H1 (cell line): Measurements from ENCODE around the gene RASGEF1C. TPM values are rescaled to one million over a fixed set of nuclear protein-coding genes. Genes with fewer than 3 reads are reported as not detected.

Experiments
- CTCF ChIA-PET: fragments of 300-600 bp; sonication (Branson Sonifier 250); formaldehyde crosslinking; loops from one replicate; lab custom pipeline; 2021; ENCODE audit not compliant: partially characterized antibody; lab: Charles Lee
- POLR2A ChIA-PET: fragments of 300-600 bp; sonication (Branson Sonifier 250); formaldehyde crosslinking; loops from one replicate; lab custom pipeline; 2021; ENCODE audit warnings: inconsistent platforms; ENCODE audit not compliant: partially characterized antibody; lab: Charles Lee
- DNase-seq, 2 experiments: peaks; one replicate each; pipeline versions ENCODE4 v3.0.0 to v3.0.0-alpha.2; 2010 to 2022; ENCODE audit warnings: low spot score in 2 of 2, low read depth in 1 of 2, mixed read lengths in 1 of 2
- FAIRE-seq: peaks from 2 replicates; lab custom pipeline; 2011; peaks lifted over from hg19 to GRCh38; lab: Jason Lieb, UNC
- H2AFZ ChIP-seq: 2 replicates; pipeline ENCODE4 v1.8.1; 2012; ENCODE audit warnings: low read length, inconsistent platforms
- H2AK5ac ChIP-seq: 2 replicates; pipeline ENCODE4 v1.6.1; 2013; ENCODE audit warnings: low read depth, low read length
- H2BK120ac ChIP-seq: replicated peaks from 2 replicates; pipeline ENCODE3; 2013; ENCODE audit warnings: low read depth, low read length, inconsistent platforms
- H2BK12ac ChIP-seq: 2 replicates; pipeline ENCODE4 v1.6.1; 2013; ENCODE audit warnings: low read depth, low read length
- H2BK15ac ChIP-seq: 2 replicates; pipeline ENCODE4 v1.6.1; 2013; ENCODE audit warnings: low read length
- H2BK20ac ChIP-seq: 2 replicates; pipeline ENCODE4 v1.6.1; 2013; ENCODE audit warnings: low read length
- H2BK5ac ChIP-seq: 2 replicates; pipeline ENCODE4 v1.6.1; 2013; ENCODE audit warnings: low read depth, low read length
- H3K14ac ChIP-seq: 2 replicates; pipeline ENCODE4 v1.6.1; 2013; ENCODE audit warnings: inconsistent platforms; ENCODE audit not compliant: insufficient read length
- H3K18ac ChIP-seq: 2 replicates; pipeline ENCODE4 v1.6.1; 2013; ENCODE audit warnings: low read length; ENCODE audit errors: extremely low read depth
- H3K23ac ChIP-seq: 2 replicates; pipeline ENCODE4 v1.6.1; 2013; ENCODE audit warnings: inconsistent platforms; ENCODE audit not compliant: insufficient read length
- H3K23me2 ChIP-seq: 2 replicates; pipeline ENCODE4 v1.6.1; 2013; ENCODE audit warnings: low read depth, low read length
- H3K27ac ChIP-seq: 2 replicates; pipeline ENCODE4 v1.6.1; 2011; ENCODE audit warnings: low read depth, low read length, inconsistent platforms
- H3K27me3 ChIP-seq, 4 experiments: replicated peaks in 1 of 4; 1 replicate in 1 of 4; 2 replicates in 3 of 4; pipeline versions ENCODE4 v1.6.1 to v1.8.1; 2011 to 2013; ENCODE audit warnings: low read length in 3 of 4, mild to moderate bottlenecking in 3 of 4, inconsistent platforms in 2 of 4, mixed read lengths in 2 of 4, moderate library complexity in 1 of 4; ENCODE audit not compliant: control insufficient read depth in 3 of 4, insufficient read depth in 3 of 4; ENCODE audit errors: extremely low read depth in 1 of 4
- H3K36me3 ChIP-seq, 4 experiments: 2 replicates each; pipeline versions ENCODE4 v1.6.1 to v1.8.1; 2011 to 2013; ENCODE audit warnings: mild to moderate bottlenecking in 4 of 4, low read length in 3 of 4, moderate library complexity in 2 of 4, control low read depth in 1 of 4, inconsistent platforms in 1 of 4; ENCODE audit not compliant: insufficient read depth in 4 of 4, control insufficient read depth in 2 of 4
- H3K4ac ChIP-seq: replicated peaks from 2 replicates; pipeline ENCODE3; 2013; ENCODE audit warnings: low read length, low read depth, mixed read lengths, inconsistent platforms; ENCODE audit not compliant: insufficient read length
- H3K4me1 ChIP-seq, 4 experiments: replicated peaks in 1 of 4; 1 replicate in 1 of 4; 2 replicates in 3 of 4; pipeline versions ENCODE4 v1.6.1 to v1.8.1; 2011 to 2013; ENCODE audit warnings: low read length in 3 of 4, inconsistent platforms in 2 of 4, mixed read lengths in 1 of 4; ENCODE audit not compliant: insufficient read depth in 4 of 4, control insufficient read depth in 3 of 4
- H3K4me2 ChIP-seq, 2 experiments: 2 replicates each; pipeline versions ENCODE4 v1.6.1 to v1.8.1; 2011 to 2013; ENCODE audit warnings: low read depth in 2 of 2, low read length in 2 of 2, control low read depth in 1 of 2, inconsistent platforms in 1 of 2, mild to moderate bottlenecking in 1 of 2; ENCODE audit not compliant: insufficient read depth in 1 of 2
- H3K4me3 ChIP-seq, 4 experiments: fragments of 200-600, 300-600 bp in 1 of 4; sonication (generic), shearing (Covaris generic), sonication (Bioruptor Twin) in 1 of 4; 2 replicates each; pipeline versions ENCODE4 v1.5.1 to v1.8.1; 2011 to 2016; ENCODE audit warnings: low read length in 4 of 4, low read depth in 3 of 4, control low read depth in 2 of 4, inconsistent platforms in 2 of 4, mild to moderate bottlenecking in 2 of 4, mixed read lengths in 1 of 4, moderate library complexity in 1 of 4; ENCODE audit not compliant: insufficient read depth in 2 of 4; ENCODE audit errors: extremely low read depth in 1 of 4
- H3K56ac ChIP-seq: replicated peaks from 2 replicates; pipeline ENCODE3; 2013; ENCODE audit warnings: low read depth, mild to moderate bottlenecking, mixed read lengths, low read length, inconsistent platforms; ENCODE audit not compliant: insufficient read length
- H3K79me1 ChIP-seq: 2 replicates; pipeline ENCODE4 v1.6.1; 2013; ENCODE audit warnings: low read depth, low read length, control low read depth
- H3K79me2 ChIP-seq, 2 experiments: 2 replicates each; pipeline versions ENCODE4 v1.6.1 to v1.8.1; 2012 to 2013; ENCODE audit warnings: low read length in 2 of 2, mild to moderate bottlenecking in 2 of 2, inconsistent platforms in 1 of 2; ENCODE audit not compliant: insufficient read depth in 2 of 2, control insufficient read depth in 1 of 2
- H3K9ac ChIP-seq, 4 experiments: replicated peaks in 1 of 4; 1 replicate in 1 of 4; 2 replicates in 3 of 4; pipeline versions ENCODE4 v1.6.1 to v1.8.1; 2011 to 2013; ENCODE audit warnings: low read depth in 3 of 4, low read length in 3 of 4, control low read depth in 2 of 4, mild to moderate bottlenecking in 2 of 4, moderate library complexity in 2 of 4, inconsistent platforms in 1 of 4; ENCODE audit errors: extremely low read depth in 1 of 4
- H3K9me3 ChIP-seq, 2 experiments: 2 replicates each; pipeline versions ENCODE4 v1.6.1 to v1.8.1; 2012 to 2013; ENCODE audit warnings: mild to moderate bottlenecking in 2 of 2, moderate library complexity in 2 of 2, control low read depth in 1 of 2, inconsistent platforms in 1 of 2, low read depth in 1 of 2, low read length in 1 of 2, mixed read lengths in 1 of 2; ENCODE audit not compliant: insufficient read depth in 2 of 2
- H4K20me1 ChIP-seq, 2 experiments: replicated peaks in 1 of 2; 2 replicates each; pipeline versions ENCODE3 to v1.8.1; 2011 to 2013; ENCODE audit warnings: inconsistent platforms in 2 of 2, low read length in 2 of 2, mild to moderate bottlenecking in 1 of 2; ENCODE audit not compliant: insufficient read depth in 2 of 2, control insufficient read depth in 1 of 2
- H4K5ac ChIP-seq: 2 replicates; pipeline ENCODE4 v1.6.1; 2013; ENCODE audit warnings: low read length, low read depth, mixed read lengths, inconsistent platforms; ENCODE audit not compliant: insufficient read length
- H4K8ac ChIP-seq: 2 replicates; pipeline ENCODE4 v1.8.0; 2013; ENCODE audit warnings: mild to moderate bottlenecking, moderate library complexity, low read length, inconsistent platforms; ENCODE audit not compliant: insufficient read depth; ENCODE audit errors: extremely low read depth
- H4K91ac ChIP-seq: replicated peaks from 2 replicates; pipeline ENCODE3; 2013; ENCODE audit warnings: low read length, mixed read lengths, inconsistent platforms; ENCODE audit not compliant: insufficient read length
- ATF2 ChIP-seq: IDR thresholded peaks from 2 replicates; pipeline ENCODE4 v1.6.1; 2012; ENCODE audit warnings: low read length, inconsistent platforms
- BCL11A ChIP-seq, 2 experiments: IDR thresholded peaks; one replicate each; pipeline ENCODE4 v1.6.1; 2011; ENCODE audit warnings: low read depth in 2 of 2, low read length in 2 of 2, mild to moderate bottlenecking in 2 of 2
- BRCA1 ChIP-seq: IDR thresholded peaks from 2 replicates; pipeline ENCODE4 v1.6.1; 2012; ENCODE audit warnings: low read depth, low read length, improper control_type of control experiment
- CBX5 ChIP-seq: fragments of 300-800, 300-1000 bp; sonication (generic); IDR thresholded peaks from 2 replicates; pipeline ENCODE4 v1.7.1; 2016; ENCODE audit warnings: antibody characterized with exemption, low read length, low read depth
- CEBPB ChIP-seq: IDR thresholded peaks from 2 replicates; pipeline ENCODE4 v1.6.1; 2012; ENCODE audit warnings: low read depth, low read length
- JUND ChIP-seq: IDR thresholded peaks from 2 replicates; pipeline ENCODE4 v1.6.1; 2011; ENCODE audit warnings: mild to moderate bottlenecking, improper control_type of control experiment, low read length
- KDM4A ChIP-seq: IDR thresholded peaks from one replicate; pipeline ENCODE4 v1.7.1; 2012; ENCODE audit warnings: low read depth, mild to moderate bottlenecking, moderate library complexity, low read length, inconsistent platforms; ENCODE audit not compliant: severe bottlenecking
- MAFK ChIP-seq: IDR thresholded peaks from 2 replicates; pipeline ENCODE4 v1.6.1; 2012; ENCODE audit warnings: low read depth, mild to moderate bottlenecking, improper control_type of control experiment, low read length
- POLR2A ChIP-seq, 2 experiments: IDR thresholded peaks; 1 replicate in 1 of 2; 2 replicates in 1 of 2; pipeline ENCODE4 v1.6.1; 2011; ENCODE audit warnings: low read depth in 2 of 2, low read length in 2 of 2, mild to moderate bottlenecking in 2 of 2; ENCODE audit errors: control extremely low read depth in 1 of 2
- SIN3A ChIP-seq, 2 experiments: IDR thresholded peaks in 1 of 2; conservative IDR thresholded peaks in 1 of 2; 2 replicates each; pipeline ENCODE4 v1.6.1; 2011 to 2012; ENCODE audit warnings: low read length in 2 of 2, improper control_type of control experiment in 1 of 2, low read depth in 1 of 2, mild to moderate bottlenecking in 1 of 2
- SIX5 ChIP-seq: IDR thresholded peaks from 2 replicates; pipeline ENCODE4 v1.6.1; 2011; ENCODE audit warnings: mild to moderate bottlenecking, low read depth, low read length
- USF2 ChIP-seq: IDR thresholded peaks from 2 replicates; pipeline ENCODE4 v1.6.1; 2011; ENCODE audit warnings: low read length, improper control_type of control experiment
- WGBS, 2 experiments: shearing (Covaris generic) in 1 of 2; methylation state at CpG; one replicate each; pipeline versions ENCODE4 v1.1.6 to v1.1.7; 2013 to 2015; ENCODE audit warnings: low lambda C conversion rate in 2 of 2, mixed read lengths in 2 of 2, inconsistent platforms in 1 of 2, low coverage in 1 of 2, missing lambda C conversion rate in 1 of 2; ENCODE audit not compliant: insufficient replicate concordance in 2 of 2, insufficient coverage in 1 of 2, insufficient read length in 1 of 2; ENCODE audit errors: extremely low coverage in 1 of 2, missing lambda C conversion rate in 1 of 2; 5-methylcytosine and 5-hydroxymethylcytosine counted together
- polyA plus RNA-seq, 7 experiments: library from polyadenylated mRNA; depleted of rRNA in 3 of 7; stranded (reverse) in 5 of 7; unstranded in 2 of 7; fragments of >200 nt in 5 of 7; fragments of 200-250 nt in 2 of 7; gene quantifications; 1 replicate in 5 of 7; 2 replicates in 1 of 7; 4 replicates in 1 of 7; pipeline versions ENCODE4 v1.2.1 to v1.2.3, GENCODE V29; 2011 to 2013; ENCODE audit warnings: missing spikeins in 2 of 7, mixed read lengths in 2 of 7
- total RNA-seq: library from RNA; stranded (reverse); fragmentation: NEBNext Ultra II Directional; extraction: Animal tissue kit (Norgen Biotek cat#: 25700); gene quantifications from 2 replicates; pipeline ENCODE4 v1.2.1, GENCODE V29; 2021

Gene RASGEF1C
- total and polyA plus RNA-seq, 2 of the 8 experiments (the other 6 are each of a cell fraction or from before 2014, with no cell fraction given), result 0.26 to 0.61 TPM

GRCh38 chr5:180216646-180217171 lies 7.7 kb upstream of the RASGEF1C start:
- Histone ChIP-seq H3K27me3 (no peaks in the 10 kb centered on the region; a peak in 1 of 7 replicates), H2AFZ (no peak overlapping the region), H2BK20ac (no peak overlapping the region), H2BK120ac (no peak overlapping the region), H3K23me2 (peaks cover 7% of the 10 kb centered on the region), H2AK5ac (no peak overlapping the region), H2BK15ac (no peak overlapping the region), H3K36me3 (no peaks in the 10 kb centered on the region), H3K14ac (no peak overlapping the region), H3K27ac (no peak overlapping the region), H3K4me2 (no peak overlapping the region), H4K8ac (no peak overlapping the region), H3K56ac (no peak overlapping the region), H2BK12ac (no peak overlapping the region), H3K4me1 (no peaks in the 10 kb centered on the region; a peak in 1 of 7 replicates), H2BK5ac (no peak overlapping the region), H4K91ac (no peak overlapping the region), H3K18ac (no peak overlapping the region), H4K5ac (no peak overlapping the region), H3K9ac (no peak overlapping the region), H3K23ac (no peak overlapping the region), H3K9me3 (peaks cover 8% of the 10 kb centered on the region in 2 experiments), H4K20me1 (peaks cover 0 to 9% of the 10 kb centered on the region in 2 experiments), H3K4me3 (no peak overlapping the region), H3K4ac (no peak overlapping the region), H3K79me1 (no peaks in the 10 kb centered on the region), H3K79me2 (no peaks in the 10 kb centered on the region)
- FAIRE-seq (no peak), DNase-seq (no peak)
- POLR2A ChIA-PET, result interaction anchor here (0.6 kb wide), 1 partner anchor 546 kb away, joined by 3 read pairs; no protein-coding TSS in a partner anchor
- CTCF ChIA-PET, result no interaction called here
- WGBS, 2 experiments, result 95% methylated on average over 15 of the region's 15 CpGs; no CpG with 5 or more reads in 1 of the 2 experiments
- TF ChIP-seq SIX5 (no peak), ATF2 (no peak), CBX5 (no peak), BRCA1 (no peak), USF2 (no peak), KDM4A (no peak), JUND (no peak), MAFK (no peak), POLR2A (IDR thresholded peaks at IDR 0.05; ENCODE audit: control extremely low read depth in 1 of 2, low read depth in 2 of 2, low read length in 2 of 2) (no peak), BCL11A (IDR thresholded peaks at IDR 0.05; ENCODE audit: low read depth in 2 of 2, low read length in 2 of 2) (no peak), SIN3A (conservative IDR thresholded peaks at IDR 0.05 in 1 of 2, IDR thresholded peaks at IDR 0.05 in 1 of 2; ENCODE audit: low read depth in 1 of 2, low read length in 2 of 2) (no peak), CEBPB (no peak)
